MG63 (cell line): Measurements from ENCODE around the gene BRD3. TPM values are rescaled to one million over a fixed set of nuclear protein-coding genes. Genes with fewer than 3 reads are reported as not detected.
"Not testable (repeated sequence)": the region's sequence is repeated elsewhere in the genome, so short reads cannot be mapped to it uniquely, and the experiment has no call there.

Experiments
- DNase-seq: peaks from one replicate; pipeline ENCODE4 v3.0.0-alpha.2; 2020
- H3K27me3 ChIP-seq: fragments of 250-450 bp; sonication (Bioruptor Pico); 2 replicates; pipeline ENCODE4 v1.5.1; 2020; ENCODE audit warnings: mild to moderate bottlenecking, moderate library complexity
- H3K36me3 ChIP-seq: fragments of 250-450 bp; sonication (Bioruptor Pico); 2 replicates; pipeline ENCODE4 v1.5.1; 2020; ENCODE audit warnings: mild to moderate bottlenecking, moderate library complexity
- H3K4me3 ChIP-seq: fragments of 250-450 bp; sonication (Bioruptor Pico); 2 replicates; pipeline ENCODE4 v1.5.1; 2020; ENCODE audit warnings: mild to moderate bottlenecking, moderate library complexity
- H3K9me3 ChIP-seq: fragments of 250-450 bp; sonication (Bioruptor Pico); 2 replicates; pipeline ENCODE4 v1.5.1; 2020; ENCODE audit warnings: mild to moderate bottlenecking, moderate library complexity
- total RNA-seq: library from RNA; depleted of rRNA; stranded (reverse); fragments of >200 nt; shearing (Covaris generic); gene quantifications from 2 replicates; pipeline ENCODE4 v1.2.3, GENCODE V29; 2014; ENCODE audit warnings: low replicate concordance; rRNA removed

BRD3 gene
- total RNA-seq, result 3.1 and 5.0 TPM in 2 replicates

GRCh38 chr9:134067904-134068743 is at the start of gene BRD3:
TSS of gene BRD3 (minus strand) at chr9:134068026. CDS start at chr9:134053477, 14,549 bp downstream.
- peak within 1 kb of the TSS; percentile 72 for H3K4me3 ChIP-seq
- no peaks in the 10 kb centered on the region; the same call in 1 of the 2 replicates for H3K27me3 ChIP-seq
- H3K36me3 ChIP-seq, result peaks cover 5% of the 10 kb centered on the region
- H3K9me3 ChIP-seq, result no peaks in the 10 kb centered on the region
- DNase-seq, result peak; percentile 86

- H3K4me3 ChIP-seq, result no peak overlapping the region
- H3K27me3 ChIP-seq, result no peaks in the 10 kb centered on the region
- DNase-seq, result no peak
- H3K9me3 ChIP-seq, result no peaks in the 10 kb centered on the region
- no peaks in the 10 kb centered on the region for H3K36me3 ChIP-seq
Measured at GRCh38 chr9:134112561-134112960, 44.7 kb upstream of the BRD3 start.

GRCh38 chr9:134111064-134111463 is 43.2 kb upstream of the BRD3 start:
- Histone ChIP-seq H3K9me3 (no peaks in the 10 kb centered on the region), H3K27me3 (no peaks in the 10 kb centered on the region), H3K36me3 (no peaks in the 10 kb centered on the region), H3K4me3 (no peak overlapping the region)
- no peak for DNase-seq

GRCh38 chr9:134103391-134103998 is 35.7 kb upstream of the BRD3 start:
- H3K36me3 ChIP-seq, result no peaks in the 10 kb centered on the region
- peaks cover 11% of the 10 kb centered on the region for H3K27me3 ChIP-seq
- H3K4me3 ChIP-seq, result no peak overlapping the region
- no peak for DNase-seq
- no peaks in the 10 kb centered on the region for H3K9me3 ChIP-seq

GRCh38 chr9:134101623-134102149 is 33.9 kb upstream of the BRD3 start:
- H3K9me3 ChIP-seq, result no peaks in the 10 kb centered on the region
- no peaks in the 10 kb centered on the region for H3K36me3 ChIP-seq
- no peak overlapping the region for H3K4me3 ChIP-seq
- peak; percentile 7 for DNase-seq
- peaks cover 11% of the 10 kb centered on the region for H3K27me3 ChIP-seq

GRCh38 chr9:134101133-134101532 is 33.3 kb upstream of the BRD3 start:
- H3K4me3 ChIP-seq, H3K9me3 ChIP-seq: not testable (repeated sequence)

GRCh38 chr9:134100040-134100439 is 32.2 kb upstream of the BRD3 start:
- Histone ChIP-seq H3K4me3 (no peak overlapping the region), H3K27me3 (peaks cover 11% of the 10 kb centered on the region), H3K9me3 (no peaks in the 10 kb centered on the region), H3K36me3 (no peaks in the 10 kb centered on the region)
- DNase-seq, result no peak

More at GRCh38 chr9:134101133-134101532, 33.3 kb upstream of the BRD3 start:
- H3K36me3 ChIP-seq, DNase-seq: not testable (repeated sequence)
- H3K27me3 ChIP-seq, result peaks cover 11% of the 10 kb centered on the region

- Histone ChIP-seq H3K36me3 (no peaks in the 10 kb centered on the region), H3K9me3 (no peaks in the 10 kb centered on the region), H3K4me3 (no peak overlapping the region), H3K27me3 (peaks cover 11% of the 10 kb centered on the region)
- DNase-seq, result peak; percentile 24
Measured at GRCh38 chr9:134099123-134099761, 31.4 kb upstream of the BRD3 start.

GRCh38 chr9:134089972-134090371 is 22.1 kb upstream of the BRD3 start:
- Histone ChIP-seq H3K36me3 (no peaks in the 10 kb centered on the region), H3K9me3 (no peaks in the 10 kb centered on the region), H3K4me3 (no peak overlapping the region), H3K27me3 (peaks cover 10% of the 10 kb centered on the region)
- DNase-seq, result no peak

GRCh38 chr9:134088063-134088725 is 20.4 kb upstream of the BRD3 start:
- peaks cover 6% of the 10 kb centered on the region for H3K27me3 ChIP-seq
- no peaks in the 10 kb centered on the region for H3K36me3 ChIP-seq
- no peak for DNase-seq
- H3K4me3 ChIP-seq, result no peak overlapping the region
- no peaks in the 10 kb centered on the region for H3K9me3 ChIP-seq

- DNase-seq, result no peak
- Histone ChIP-seq H3K9me3 (no peaks in the 10 kb centered on the region; the same call in 1 of the 2 replicates), H3K36me3 (no peaks in the 10 kb centered on the region), H3K4me3 (no peak overlapping the region), H3K27me3 (no peaks in the 10 kb centered on the region)
Measured at GRCh38 chr9:134085674-134086073, 17.8 kb upstream of the BRD3 start.

- peaks cover 7% of the 10 kb centered on the region for H3K9me3 ChIP-seq
- H3K4me3 ChIP-seq, result no peak overlapping the region
- no peak for DNase-seq
- no peaks in the 10 kb centered on the region for H3K27me3 ChIP-seq
- no peaks in the 10 kb centered on the region for H3K36me3 ChIP-seq
Measured at GRCh38 chr9:134083451-134083850, 15.6 kb upstream of the BRD3 start.

GRCh38 chr9:134076644-134077043 is 8.8 kb upstream of the BRD3 start:
- H3K9me3 ChIP-seq, result peaks cover 18% of the 10 kb centered on the region

GRCh38 chr9:134075689-134076088 is 7.9 kb upstream of the BRD3 start:
- not testable (repeated sequence) for DNase-seq, H3K4me3 ChIP-seq, H3K27me3 ChIP-seq, H3K36me3 ChIP-seq
- peaks cover 18% of the 10 kb centered on the region for H3K9me3 ChIP-seq

More at GRCh38 chr9:134076644-134077043, 8.8 kb upstream of the BRD3 start:
- Histone ChIP-seq H3K4me3 (no peak overlapping the region), H3K36me3 (no peaks in the 10 kb centered on the region), H3K27me3 (no peaks in the 10 kb centered on the region)
- no peak for DNase-seq

- H3K9me3 ChIP-seq, result peaks cover 12% of the 10 kb centered on the region
- DNase-seq, result no peak
- H3K4me3 ChIP-seq, result no peak overlapping the region
- no peaks in the 10 kb centered on the region for H3K36me3 ChIP-seq
- no peaks in the 10 kb centered on the region; the same call in 1 of the 2 replicates for H3K27me3 ChIP-seq
Measured at GRCh38 chr9:134073500-134073899, 5.7 kb upstream of the BRD3 start.

- not testable (repeated sequence) for H3K4me3 ChIP-seq, DNase-seq, H3K36me3 ChIP-seq, H3K27me3 ChIP-seq
- H3K9me3 ChIP-seq, result peaks cover 12% of the 10 kb centered on the region
Measured at GRCh38 chr9:134072683-134073082, 4.9 kb upstream of the BRD3 start.
